Astrocyte (in vitro differentiated cells and primary cell): ENCODE measurements around the gene ELMO1. TPM values are rescaled to one million over a fixed set of nuclear protein-coding genes. Genes with fewer than 3 reads are reported as not detected.

Source experiments
- DNase-seq: peaks from one replicate; pipeline ENCODE4 v3.0.0-alpha.2; 2010; ENCODE audit warnings: low read depth
- FAIRE-seq: peaks from 2 replicates; lab custom pipeline; 2011; peaks lifted over from hg19 to GRCh38; lab: Jason Lieb, UNC
- H2AFZ ChIP-seq: 2 replicates; pipeline ENCODE4 v1.6.0; 2012; ENCODE audit warnings: low read depth, low read length, inconsistent platforms
- H3K27ac ChIP-seq: 2 replicates; pipeline ENCODE4 v1.5.1; 2011; ENCODE audit warnings: low read depth, low read length, inconsistent platforms
- H3K27me3 ChIP-seq: 2 replicates; pipeline ENCODE4 v1.6.0; 2011; ENCODE audit warnings: low read length, inconsistent platforms; ENCODE audit not compliant: insufficient read depth
- H3K36me3 ChIP-seq: 2 replicates; pipeline ENCODE4 v1.5.1; 2011; ENCODE audit warnings: low read length, inconsistent platforms; ENCODE audit not compliant: insufficient read depth
- H3K4me1 ChIP-seq: 2 replicates; pipeline ENCODE4 v1.5.1; 2011; ENCODE audit warnings: low read length, inconsistent platforms; ENCODE audit not compliant: insufficient read depth
- H3K4me2 ChIP-seq: 2 replicates; pipeline ENCODE4 v1.6.0; 2012; ENCODE audit warnings: low read length, inconsistent platforms
- H3K4me3 ChIP-seq: 2 replicates; pipeline ENCODE4 v1.5.1; 2011; ENCODE audit warnings: low read depth, mild to moderate bottlenecking, low read length, inconsistent platforms; ENCODE audit not compliant: insufficient read depth
- H3K79me2 ChIP-seq: 2 replicates; pipeline ENCODE4 v1.6.0; 2012; ENCODE audit warnings: mild to moderate bottlenecking, low read length, inconsistent platforms; ENCODE audit not compliant: insufficient read depth
- H3K9ac ChIP-seq: 2 replicates; pipeline ENCODE4 v1.6.0; 2012; ENCODE audit warnings: mild to moderate bottlenecking, low read length, inconsistent platforms
- H3K9me3 ChIP-seq: 2 replicates; pipeline ENCODE4 v1.5.1; 2012; ENCODE audit warnings: low read depth, mild to moderate bottlenecking, low read length, inconsistent platforms; ENCODE audit not compliant: insufficient read depth
- H4K20me1 ChIP-seq: 2 replicates; pipeline ENCODE4 v1.6.0; 2012; ENCODE audit warnings: low read length, inconsistent platforms; ENCODE audit not compliant: insufficient read depth
- H3K27ac Mint-ChIP-seq: one replicate; pipeline ENCODE4 v1.8.0; 2021; ENCODE audit warnings: mild to moderate bottlenecking, mixed read lengths; ENCODE audit not compliant: unreplicated experiment
- H3K27me3 Mint-ChIP-seq: one replicate; pipeline ENCODE4 v1.8.0; 2021; ENCODE audit warnings: low read depth, mixed read lengths; ENCODE audit not compliant: unreplicated experiment
- H3K36me3 Mint-ChIP-seq: one replicate; pipeline ENCODE4 v1.8.0; 2021; ENCODE audit warnings: low read depth, mixed read lengths; ENCODE audit not compliant: unreplicated experiment
- H3K4me1 Mint-ChIP-seq: one replicate; pipeline ENCODE4 v1.8.0; 2021; ENCODE audit warnings: low read depth, mixed read lengths; ENCODE audit not compliant: unreplicated experiment
- H3K4me3 Mint-ChIP-seq: one replicate; pipeline ENCODE4 v1.8.0; 2021; ENCODE audit warnings: mild to moderate bottlenecking, moderate library complexity, mixed read lengths; ENCODE audit not compliant: unreplicated experiment
- H3K9me3 Mint-ChIP-seq: one replicate; pipeline ENCODE4 v1.8.0; 2021; ENCODE audit warnings: mild to moderate bottlenecking, mixed read lengths; ENCODE audit not compliant: unreplicated experiment
- CTCF ChIP-seq: IDR thresholded peaks from 2 replicates; pipeline ENCODE4 v1.5.1; 2011; ENCODE audit warnings: low read depth, mild to moderate bottlenecking, inconsistent platforms, low read length, moderate library complexity; ENCODE audit not compliant: insufficient read depth
- EZH2 ChIP-seq: IDR thresholded peaks from 2 replicates; pipeline ENCODE4 v1.6.1; 2012; ENCODE audit warnings: mild to moderate bottlenecking, low read length, inconsistent platforms; ENCODE audit not compliant: insufficient read depth
- total RNA-seq: library from RNA; stranded (reverse); gene quantifications from 2 replicates; pipeline ENCODE4 v1.2.1, GENCODE V29; 2021

The ELMO1 gene
- total RNA-seq, 1 donor from 2014 or later: 20.4 TPM

- no peaks in the 10 kb centered on the region for H3K27me3 ChIP-seq
- H2AFZ ChIP-seq: no peak overlapping the region
- no peak overlapping the region for H3K4me2 ChIP-seq
- H3K4me1 ChIP-seq: no peaks in the 10 kb centered on the region
- Mint-ChIP-seq H3K27me3 (no peaks in the 10 kb centered on the region), H3K9me3 (no peaks in the 10 kb centered on the region), H3K4me1 (peaks cover 14% of the 10 kb centered on the region), H3K4me3 (no peak overlapping the region), H3K27ac (peak overlapping the region; percentile 90), H3K36me3 (peaks cover 6% of the 10 kb centered on the region)
- no peaks in the 10 kb centered on the region for H3K79me2 ChIP-seq
- no peaks in the 10 kb centered on the region for H3K36me3 ChIP-seq
- no peak overlapping the region for H3K27ac ChIP-seq
- H3K4me3 ChIP-seq: no peak overlapping the region
- H3K9me3 ChIP-seq: no peaks in the 10 kb centered on the region
- no peak for FAIRE-seq
- peak; percentile 1 for DNase-seq
- no peak overlapping the region for H3K9ac ChIP-seq
- H4K20me1 ChIP-seq: no peaks in the 10 kb centered on the region
- TF ChIP-seq CTCF: no peak
- TF ChIP-seq EZH2: no peak
Measured at GRCh38 chr7:37311355-37311754, 137.3 kb downstream of the ELMO1 start.

- H3K27ac Mint-ChIP-seq: peak overlapping the region; percentile 27
- FAIRE-seq: no peak
Measured at GRCh38 chr7:37310327-37311080, 138.2 kb downstream of the ELMO1 start.

More at GRCh38 chr7:37310327-37311080, 138.2 kb downstream of the ELMO1 start:
- H3K4me3 Mint-ChIP-seq: no peak overlapping the region
- no peak overlapping the region for H3K4me2 ChIP-seq
- H3K36me3 Mint-ChIP-seq: peaks cover 6% of the 10 kb centered on the region
- H3K9ac ChIP-seq: no peak overlapping the region
- TF ChIP-seq CTCF (no peak), EZH2 (no peak)
- no peaks in the 10 kb centered on the region for H3K4me1 ChIP-seq
- no peaks in the 10 kb centered on the region for H3K79me2 ChIP-seq
- no peak for DNase-seq
- H3K27ac ChIP-seq: no peak overlapping the region
- no peak overlapping the region for H2AFZ ChIP-seq
- no peaks in the 10 kb centered on the region for H4K20me1 ChIP-seq
- no peaks in the 10 kb centered on the region for H3K36me3 ChIP-seq
- no peaks in the 10 kb centered on the region for H3K27me3 ChIP-seq
- peaks cover 14% of the 10 kb centered on the region for H3K4me1 Mint-ChIP-seq
- no peaks in the 10 kb centered on the region for H3K27me3 Mint-ChIP-seq
- H3K9me3 ChIP-seq: no peaks in the 10 kb centered on the region
- H3K4me3 ChIP-seq: no peak overlapping the region
- no peaks in the 10 kb centered on the region for H3K9me3 Mint-ChIP-seq
